ENCODE measurements around the gene OIP5. TPM values are rescaled to one million over a fixed set of nuclear protein-coding genes. Genes with fewer than 3 reads are reported as not detected.
A peak's percentile ranks its signal among the peaks of the same experiment; 100 is the strongest.

The OIP5 gene
- not detected for total RNA-seq

GRCh38 chr15:41332194-41333025 is at the start of gene OIP5, which contains the start of gene NUSAP1:
Gene OIP5, minus strand, starts transcription at chr15:41332591. Its CDS starts 30 bp downstream, at chr15:41332561.
Gene NUSAP1, plus strand, starts transcription at chr15:41332881. Its CDS starts 77 bp downstream, at chr15:41332958.
- TF ChIP-seq CTCF (IDR thresholded peaks at IDR 0.05), result peak; percentile 59 to 74 (median 67)
- peaks cover 0 to 8% of the 10 kb centered on the region in 2 donors for H3K4me1 ChIP-seq
- no peaks in the 10 kb centered on the region for H3K36me3 ChIP-seq
- intact Hi-C loops (cut with DNase I), result loop anchor here (1.0 to 5.0 kb wide), 7 partner anchors 48 to 765 kb away; partner anchors contain the start of genes CCDC32, CHP1, EXD1 and INO80
- H3K9me3 ChIP-seq, result no peaks in the 10 kb centered on the region
- peak; percentile 96 to 99 for DNase-seq (ENCODE audit: low spot score in 2 of 2)
- H3K4me3 ChIP-seq, result peak within 1 kb of the TSS; percentile 89 to 91
- H3K27ac ChIP-seq, result peak within 1 kb of the TSS in 1 of 2 donors; percentile 40
- no peaks in the 10 kb centered on the region for H3K27me3 ChIP-seq

GRCh38 chr15:41377978-41378377 is 45.6 kb upstream of the OIP5 start:
- no peak for DNase-seq (ENCODE audit: low spot score in 2 of 2)
- no peaks in the 10 kb centered on the region for H3K9me3 ChIP-seq
- H3K27ac ChIP-seq, result no peak overlapping the region
- H3K4me1 ChIP-seq, result no peaks in the 10 kb centered on the region
- H3K36me3 ChIP-seq, result no peaks in the 10 kb centered on the region
- H3K4me3 ChIP-seq, result no peak overlapping the region
- intact Hi-C loops (cut with DNase I), result no loop called here
- TF ChIP-seq CTCF (IDR thresholded peaks at IDR 0.05), result no peak
- H3K27me3 ChIP-seq, result no peaks in the 10 kb centered on the region

- H3K4me1 ChIP-seq, result no peaks in the 10 kb centered on the region
- no peaks in the 10 kb centered on the region for H3K27me3 ChIP-seq
- H3K9me3 ChIP-seq, result no peaks in the 10 kb centered on the region
- intact Hi-C loops (cut with DNase I), result no loop called here
- no peaks in the 10 kb centered on the region for H3K36me3 ChIP-seq
- H3K4me3 ChIP-seq, result no peak overlapping the region
- no peak overlapping the region for H3K27ac ChIP-seq
- DNase-seq (ENCODE audit: low spot score in 2 of 2), result no peak
- no peak for TF ChIP-seq CTCF (IDR thresholded peaks at IDR 0.05)
These were observed 35.0 kb upstream of the OIP5 start for GRCh38 chr15:41367418-41367817.

- DNase-seq (ENCODE audit: low spot score in 2 of 2), result no peak
- intact Hi-C loops (cut with DNase I), result no loop called here
- no peak for TF ChIP-seq CTCF (IDR thresholded peaks at IDR 0.05)
These were observed 22.0 kb upstream of the OIP5 start for GRCh38 chr15:41354371-41354770.

GRCh38 chr15:41350057-41350717 is 17.8 kb upstream of the OIP5 start:
- Histone ChIP-seq H3K9me3 (no peaks in the 10 kb centered on the region), H3K4me1 (no peaks in the 10 kb centered on the region), H3K36me3 (no peaks in the 10 kb centered on the region), H3K4me3 (no peak overlapping the region), H3K27ac (no peak overlapping the region), H3K27me3 (no peaks in the 10 kb centered on the region)
- intact Hi-C loops (cut with DNase I), result no loop called here
- no peak for DNase-seq (ENCODE audit: low spot score in 2 of 2)
- no peak for TF ChIP-seq CTCF (IDR thresholded peaks at IDR 0.05)

More at GRCh38 chr15:41354371-41354770, 22.0 kb upstream of the OIP5 start:
- Histone ChIP-seq H3K36me3 (no peaks in the 10 kb centered on the region), H3K4me1 (no peaks in the 10 kb centered on the region), H3K4me3 (no peak overlapping the region), H3K27me3 (no peaks in the 10 kb centered on the region), H3K27ac (no peak overlapping the region), H3K9me3 (no peaks in the 10 kb centered on the region)

All from ascending aorta (tissue), 2 donors.